ENCODE measurements around the gene FGF4. TPM values are rescaled to one million over a fixed set of nuclear protein-coding genes. Genes with fewer than 3 reads are reported as not detected.
A peak's percentile ranks its signal among the peaks of the same experiment; 100 is the strongest.

FGF4 gene
- total and polyA plus RNA-seq, 5 donors from 2014 or later, result not detected

DNA sequence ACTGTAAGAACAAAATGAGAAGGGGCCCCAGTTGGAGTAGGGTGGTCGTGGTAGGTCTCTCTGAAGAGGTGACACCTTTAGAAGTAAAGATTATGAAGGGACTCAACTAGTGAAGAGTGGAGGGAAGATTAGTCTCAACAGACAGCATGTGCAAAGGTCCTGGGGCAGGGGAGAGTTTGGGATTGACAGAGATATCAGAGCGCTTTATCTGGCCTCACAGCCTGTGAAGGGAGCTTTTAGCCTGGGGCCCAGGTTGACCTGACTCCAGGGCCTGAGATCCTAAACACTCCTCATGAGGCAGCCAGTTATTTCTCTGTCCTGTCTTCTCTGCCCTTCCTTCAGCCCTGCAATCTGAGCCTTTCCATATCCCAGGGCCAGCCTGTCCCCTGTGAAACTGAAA lies 27.9 kb upstream of the FGF4 start:
- Mint-ChIP-seq H3K27me3 (no peaks in the 10 kb centered on the region), H3K27ac (no peak overlapping the region), H3K4me3 (no peak overlapping the region), H3K36me3 (no peaks in the 10 kb centered on the region), H3K4me1 (no peaks in the 10 kb centered on the region), H3K9me3 (peaks cover 0 to 6% (median 0%) of the 10 kb centered on the region in 7 donors)
- H3K9me3 ChIP-seq (ENCODE audit: control insufficient read depth in 2 of 2, low read length in 2 of 2), result no peaks in the 10 kb centered on the region
- H3K4me3 ChIP-seq (ENCODE audit: low read depth, low read length), result no peak overlapping the region
- H3K27ac ChIP-seq (ENCODE audit: insufficient read depth, low read length, poor library complexity, severe bottlenecking), result no peak overlapping the region
- H3K36me3 ChIP-seq (ENCODE audit: control insufficient read depth, insufficient read depth, low read length), result no peaks in the 10 kb centered on the region
- no peaks in the 10 kb centered on the region for H3K4me1 ChIP-seq (ENCODE audit: control insufficient read depth, insufficient read depth, low read length, poor library complexity, severe bottlenecking)
- ATAC-seq (ENCODE audit: low read depth in 2 of 2), result no peak
- no peak for DNase-seq
- H3K27me3 ChIP-seq (ENCODE audit: control insufficient read depth, insufficient read depth, low read length), result no peaks in the 10 kb centered on the region

DNA sequence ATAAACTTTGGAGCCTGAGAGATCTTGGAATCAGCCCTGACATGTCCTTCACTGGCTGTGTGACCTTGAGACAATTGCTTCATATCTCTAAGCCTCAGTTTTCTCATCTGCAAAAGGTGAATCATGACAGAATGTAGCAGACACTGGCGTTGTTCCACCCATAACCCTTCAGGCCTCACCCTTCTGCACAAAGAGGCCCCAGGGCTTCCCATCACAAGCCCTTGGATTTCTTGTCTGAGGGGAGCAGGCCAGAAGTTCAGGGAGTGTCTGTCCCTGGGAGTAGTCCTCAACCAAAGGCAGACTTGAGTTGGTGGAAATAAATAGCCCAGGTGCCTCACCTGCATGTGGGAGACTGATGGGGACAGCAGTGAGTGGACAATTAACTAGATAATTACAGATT lies 27.4 kb upstream of the FGF4 start:
- H3K36me3 ChIP-seq (ENCODE audit: control insufficient read depth, insufficient read depth, low read length), result no peaks in the 10 kb centered on the region
- no peak for DNase-seq
- H3K9me3 Mint-ChIP-seq, result peaks cover 0 to 6% (median 0%) of the 10 kb centered on the region in 7 donors
- H3K36me3 Mint-ChIP-seq, result no peaks in the 10 kb centered on the region
- H3K27ac ChIP-seq (ENCODE audit: insufficient read depth, low read length, poor library complexity, severe bottlenecking), result no peak overlapping the region
- no peaks in the 10 kb centered on the region for H3K27me3 ChIP-seq (ENCODE audit: control insufficient read depth, insufficient read depth, low read length)
- ATAC-seq (ENCODE audit: low read depth in 2 of 2), result no peak
- no peak overlapping the region for H3K4me3 ChIP-seq (ENCODE audit: low read depth, low read length)
- H3K27me3 Mint-ChIP-seq, result no peaks in the 10 kb centered on the region
- no peaks in the 10 kb centered on the region for H3K4me1 Mint-ChIP-seq
- no peak overlapping the region for H3K4me3 Mint-ChIP-seq
- no peaks in the 10 kb centered on the region for H3K4me1 ChIP-seq (ENCODE audit: control insufficient read depth, insufficient read depth, low read length, poor library complexity, severe bottlenecking)
- H3K9me3 ChIP-seq (ENCODE audit: control insufficient read depth in 2 of 2, low read length in 2 of 2), result no peaks in the 10 kb centered on the region
- no peak overlapping the region for H3K27ac Mint-ChIP-seq

DNA sequence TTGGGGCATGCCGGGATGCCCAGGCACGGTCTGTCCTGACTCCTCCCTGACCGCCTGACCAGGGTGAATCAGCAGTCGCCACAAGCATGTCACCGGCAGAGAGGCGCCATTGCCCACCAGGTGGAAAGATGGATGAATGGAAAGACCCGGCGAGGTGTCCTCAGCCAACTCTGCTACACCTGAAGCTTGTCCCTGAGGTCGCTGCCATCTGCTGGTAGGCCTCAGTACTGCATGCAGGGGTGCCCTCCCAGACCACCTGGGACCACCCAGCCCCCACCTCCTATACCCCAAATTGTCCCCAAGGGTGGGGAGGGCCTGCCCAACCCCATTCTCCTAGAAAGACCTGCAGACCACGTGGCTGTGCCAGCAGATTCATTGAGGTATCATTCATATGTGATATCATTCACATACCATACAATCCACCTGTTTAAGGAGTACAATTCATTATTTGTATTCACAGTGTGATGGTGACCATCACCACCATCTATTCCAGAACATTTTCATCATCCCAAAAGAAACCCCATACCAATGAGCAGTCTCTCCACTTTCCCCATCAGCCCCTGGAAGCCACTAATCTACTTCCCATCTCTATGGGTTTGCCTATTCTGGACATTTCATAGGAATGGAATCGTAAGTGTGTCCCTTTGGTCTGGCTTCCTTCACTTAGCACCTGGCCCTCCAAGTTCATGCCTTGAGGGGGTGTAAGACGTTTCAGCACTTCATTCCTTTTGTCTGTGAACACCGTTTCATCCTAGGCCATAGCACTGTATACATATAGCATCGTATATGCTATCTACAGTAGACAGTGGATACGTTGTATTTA lies 26.6 kb upstream of the FGF4 start:
- Mint-ChIP-seq H3K4me1 (no peaks in the 10 kb centered on the region), H3K27me3 (no peaks in the 10 kb centered on the region), H3K9me3 (peaks cover 0 to 6% (median 0%) of the 10 kb centered on the region in 7 donors), H3K36me3 (no peaks in the 10 kb centered on the region), H3K4me3 (no peak overlapping the region), H3K27ac (no peak overlapping the region)
- no peaks in the 10 kb centered on the region for H3K4me1 ChIP-seq (ENCODE audit: control insufficient read depth, insufficient read depth, low read length, poor library complexity, severe bottlenecking)
- no peak overlapping the region for H3K27ac ChIP-seq (ENCODE audit: insufficient read depth, low read length, poor library complexity, severe bottlenecking)
- no peak overlapping the region for H3K4me3 ChIP-seq (ENCODE audit: low read depth, low read length)
- no peaks in the 10 kb centered on the region for H3K9me3 ChIP-seq (ENCODE audit: control insufficient read depth in 2 of 2, low read length in 2 of 2)
- DNase-seq, result peak in 2 of 3 donors; percentile 5 to 8
- H3K36me3 ChIP-seq (ENCODE audit: control insufficient read depth, insufficient read depth, low read length), result no peaks in the 10 kb centered on the region
- no peak for ATAC-seq (ENCODE audit: low read depth in 2 of 2)
- H3K27me3 ChIP-seq (ENCODE audit: control insufficient read depth, insufficient read depth, low read length), result no peaks in the 10 kb centered on the region

DNA sequence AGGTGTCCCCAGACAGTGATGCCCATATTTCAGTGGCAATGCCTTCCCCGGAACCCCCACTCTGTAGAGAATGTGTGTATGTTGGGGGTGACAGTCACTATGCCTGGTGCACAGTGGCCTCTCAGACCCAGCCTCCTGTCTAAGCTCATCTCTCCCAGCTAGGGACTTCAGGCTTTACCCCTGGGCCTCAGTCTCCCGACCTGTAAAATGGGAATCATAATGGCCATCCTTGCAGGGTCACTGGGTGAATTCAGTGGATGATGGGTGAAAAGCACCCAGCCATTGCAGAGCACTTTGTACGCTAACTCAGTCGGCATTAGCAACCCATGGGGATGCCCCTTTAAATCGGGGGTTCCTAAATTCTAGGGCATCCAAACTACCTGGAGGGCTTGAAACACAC lies 25.1 kb upstream of the FGF4 start:
- Histone ChIP-seq H3K9me3 (ENCODE audit: control insufficient read depth in 2 of 2, low read length in 2 of 2) (no peaks in the 10 kb centered on the region), H3K4me1 (ENCODE audit: control insufficient read depth, insufficient read depth, low read length, poor library complexity, severe bottlenecking) (no peaks in the 10 kb centered on the region), H3K4me3 (ENCODE audit: low read depth, low read length) (no peak overlapping the region), H3K36me3 (ENCODE audit: control insufficient read depth, insufficient read depth, low read length) (no peaks in the 10 kb centered on the region), H3K27me3 (ENCODE audit: control insufficient read depth, insufficient read depth, low read length) (no peaks in the 10 kb centered on the region), H3K27ac (ENCODE audit: insufficient read depth, low read length, poor library complexity, severe bottlenecking) (no peak overlapping the region)
- H3K27ac Mint-ChIP-seq, result no peak overlapping the region
- no peak for ATAC-seq (ENCODE audit: low read depth in 2 of 2)
- no peaks in the 10 kb centered on the region for H3K4me1 Mint-ChIP-seq
- no peaks in the 10 kb centered on the region for H3K36me3 Mint-ChIP-seq
- DNase-seq, result no peak
- no peaks in the 10 kb centered on the region for H3K27me3 Mint-ChIP-seq
- H3K4me3 Mint-ChIP-seq, result no peak overlapping the region
- H3K9me3 Mint-ChIP-seq, result peaks cover 0 to 6% (median 0%) of the 10 kb centered on the region in 7 donors

DNA sequence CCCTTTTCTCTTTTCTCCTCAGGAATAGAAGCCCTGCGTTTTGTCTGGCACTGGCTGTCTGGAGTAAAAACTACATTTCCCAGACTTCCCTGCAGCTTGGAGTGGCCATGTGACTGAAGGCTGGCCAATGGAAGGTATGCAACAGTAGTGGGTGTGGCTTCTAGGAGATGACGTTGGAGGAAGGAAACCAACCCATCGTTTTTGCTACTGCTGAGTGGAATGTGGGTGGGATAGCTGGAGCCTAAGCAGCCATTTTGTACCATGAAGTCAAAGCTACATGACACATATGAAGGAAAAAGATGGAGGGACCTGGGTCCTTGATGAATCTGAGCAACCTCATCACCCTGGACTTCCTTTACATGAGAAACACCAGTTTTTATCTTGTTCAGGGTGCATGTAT lies 24.4 kb upstream of the FGF4 start:
- no peak overlapping the region for H3K4me3 ChIP-seq (ENCODE audit: low read depth, low read length)
- H3K9me3 ChIP-seq (ENCODE audit: control insufficient read depth in 2 of 2, low read length in 2 of 2), result no peaks in the 10 kb centered on the region
- no peaks in the 10 kb centered on the region for H3K36me3 ChIP-seq (ENCODE audit: control insufficient read depth, insufficient read depth, low read length)
- DNase-seq (peak in 1 of 3 donors; percentile 21), ATAC-seq (ENCODE audit: low read depth in 2 of 2) (no peak)
- H3K27ac Mint-ChIP-seq, result no peak overlapping the region
- H3K27me3 Mint-ChIP-seq, result no peaks in the 10 kb centered on the region
- H3K27ac ChIP-seq (ENCODE audit: insufficient read depth, low read length, poor library complexity, severe bottlenecking), result no peak overlapping the region
- H3K4me1 Mint-ChIP-seq, result no peaks in the 10 kb centered on the region
- no peaks in the 10 kb centered on the region for H3K27me3 ChIP-seq (ENCODE audit: control insufficient read depth, insufficient read depth, low read length)
- H3K4me3 Mint-ChIP-seq, result no peak overlapping the region
- no peaks in the 10 kb centered on the region for H3K4me1 ChIP-seq (ENCODE audit: control insufficient read depth, insufficient read depth, low read length, poor library complexity, severe bottlenecking)
- H3K36me3 Mint-ChIP-seq, result no peaks in the 10 kb centered on the region
- H3K9me3 Mint-ChIP-seq, result peaks cover 0 to 6% (median 0%) of the 10 kb centered on the region in 7 donors

DNA sequence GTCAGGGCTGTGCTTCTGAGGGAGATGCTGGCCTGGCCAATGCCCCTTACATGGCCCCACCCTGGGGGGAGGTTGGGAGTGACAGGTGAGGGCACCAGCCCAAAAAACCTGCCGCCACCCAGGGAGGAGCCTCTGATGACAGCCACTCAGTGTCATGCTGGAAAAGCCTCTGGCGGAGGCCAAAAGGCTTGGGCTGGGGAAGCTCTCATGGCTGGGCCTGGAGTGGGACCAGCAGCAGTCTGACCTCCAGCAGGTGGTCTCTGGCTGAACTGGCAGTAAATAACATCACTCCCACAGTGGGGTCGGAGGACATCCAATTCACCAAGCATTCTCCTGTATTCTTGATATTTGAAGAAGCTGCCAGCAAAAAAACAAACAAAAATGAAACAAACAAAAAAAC lies 24.0 kb upstream of the FGF4 start:
- Histone ChIP-seq H3K4me1 (ENCODE audit: control insufficient read depth, insufficient read depth, low read length, poor library complexity, severe bottlenecking) (no peaks in the 10 kb centered on the region), H3K27me3 (ENCODE audit: control insufficient read depth, insufficient read depth, low read length) (no peaks in the 10 kb centered on the region), H3K36me3 (ENCODE audit: control insufficient read depth, insufficient read depth, low read length) (no peaks in the 10 kb centered on the region), H3K4me3 (ENCODE audit: low read depth, low read length) (no peak overlapping the region), H3K27ac (ENCODE audit: insufficient read depth, low read length, poor library complexity, severe bottlenecking) (no peak overlapping the region), H3K9me3 (ENCODE audit: control insufficient read depth in 2 of 2, low read length in 2 of 2) (no peaks in the 10 kb centered on the region)
- ATAC-seq (ENCODE audit: low read depth in 2 of 2), result no peak
- H3K27me3 Mint-ChIP-seq, result no peaks in the 10 kb centered on the region
- H3K27ac Mint-ChIP-seq, result no peak overlapping the region
- H3K4me1 Mint-ChIP-seq, result no peaks in the 10 kb centered on the region
- no peak overlapping the region for H3K4me3 Mint-ChIP-seq
- H3K9me3 Mint-ChIP-seq, result peaks cover 0 to 6% (median 0%) of the 10 kb centered on the region in 7 donors
- DNase-seq, result no peak
- no peaks in the 10 kb centered on the region for H3K36me3 Mint-ChIP-seq

DNA sequence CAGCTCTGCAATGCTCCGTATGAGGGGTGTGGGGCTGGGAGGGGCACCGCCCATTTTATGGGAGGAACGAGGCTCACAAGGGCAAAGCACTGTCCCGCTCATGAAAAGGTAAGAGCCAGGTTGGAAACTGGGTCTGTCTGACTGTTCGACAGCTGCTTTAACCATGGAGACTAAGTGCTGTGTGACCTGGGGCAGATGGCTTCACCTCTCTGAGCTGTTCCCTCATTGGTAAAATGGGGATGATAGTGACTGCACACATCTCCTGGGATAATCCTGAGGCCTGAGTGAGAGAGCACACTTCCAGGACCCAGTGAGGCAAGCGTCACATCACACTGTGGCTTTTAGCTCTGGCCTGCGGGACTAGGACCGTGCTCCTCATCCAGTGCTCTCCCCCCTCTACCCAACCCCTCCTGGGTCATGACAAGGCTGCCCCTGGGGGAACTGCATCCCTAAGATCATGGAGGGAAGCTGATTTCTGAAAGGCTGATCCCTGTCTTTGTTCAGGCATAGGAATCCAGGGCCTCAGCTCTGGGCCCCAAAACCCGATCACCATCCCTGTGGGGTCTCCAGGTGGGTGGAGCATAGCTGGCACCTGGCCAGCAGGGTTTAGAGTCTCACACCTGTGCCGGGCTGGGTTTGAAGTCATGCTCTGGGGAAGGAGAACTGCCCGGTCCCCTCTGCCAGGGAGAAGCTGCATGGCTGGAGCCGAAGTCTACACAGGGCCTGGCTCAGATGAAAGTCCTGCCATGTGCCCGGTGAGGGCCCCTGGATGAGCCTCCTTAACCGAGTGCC lies 22.8 kb upstream of the FGF4 start:
- no peaks in the 10 kb centered on the region for H3K4me1 ChIP-seq (ENCODE audit: control insufficient read depth, insufficient read depth, low read length, poor library complexity, severe bottlenecking)
- no peaks in the 10 kb centered on the region for H3K9me3 ChIP-seq (ENCODE audit: control insufficient read depth in 2 of 2, low read length in 2 of 2)
- Mint-ChIP-seq H3K27me3 (no peaks in the 10 kb centered on the region), H3K9me3 (peaks cover 0 to 6% (median 0%) of the 10 kb centered on the region in 7 donors), H3K36me3 (no peaks in the 10 kb centered on the region), H3K4me3 (no peak overlapping the region), H3K27ac (no peak overlapping the region), H3K4me1 (no peaks in the 10 kb centered on the region)
- H3K4me3 ChIP-seq (ENCODE audit: low read depth, low read length), result no peak overlapping the region
- no peaks in the 10 kb centered on the region for H3K27me3 ChIP-seq (ENCODE audit: control insufficient read depth, insufficient read depth, low read length)
- ATAC-seq (ENCODE audit: low read depth in 2 of 2), result no peak
- no peak overlapping the region for H3K27ac ChIP-seq (ENCODE audit: insufficient read depth, low read length, poor library complexity, severe bottlenecking)
- no peaks in the 10 kb centered on the region for H3K36me3 ChIP-seq (ENCODE audit: control insufficient read depth, insufficient read depth, low read length)
- no peak for DNase-seq

Data from CD4-positive, CD25-positive, alpha-beta regulatory T cell (primary cell).